Measurements from ENCODE around the gene CEACAM21.
A peak's percentile ranks its signal among the peaks of the same experiment; 100 is the strongest.

Gene CEACAM21

DNA sequence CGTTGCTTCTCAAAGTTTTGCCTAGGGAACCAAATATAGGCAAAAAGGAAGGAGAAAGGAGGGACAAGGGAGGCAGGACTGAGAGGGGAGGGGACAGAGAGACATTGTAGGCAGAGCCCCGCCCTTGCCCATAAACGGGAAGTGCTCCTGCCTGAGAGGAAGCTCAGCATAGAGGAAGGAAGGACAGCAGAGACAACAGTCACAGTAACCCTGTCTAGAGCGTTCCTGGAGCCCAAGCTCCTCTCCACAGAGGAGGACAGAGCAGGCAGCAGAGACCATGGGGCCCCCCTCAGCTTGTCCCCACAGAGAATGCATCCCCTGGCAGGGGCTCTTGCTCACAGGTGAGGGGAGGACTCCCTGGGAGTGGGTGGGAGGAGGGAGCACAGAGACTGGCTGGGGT is at the start of gene CEACAM21:
TSS of gene CEACAM21 (plus strand) at position 169 of the 400 bp plus-strand sequence. CDS start at position 278, 109 bp downstream.
- DNase-seq (ENCODE audit: low read depth): no peak

DNA sequence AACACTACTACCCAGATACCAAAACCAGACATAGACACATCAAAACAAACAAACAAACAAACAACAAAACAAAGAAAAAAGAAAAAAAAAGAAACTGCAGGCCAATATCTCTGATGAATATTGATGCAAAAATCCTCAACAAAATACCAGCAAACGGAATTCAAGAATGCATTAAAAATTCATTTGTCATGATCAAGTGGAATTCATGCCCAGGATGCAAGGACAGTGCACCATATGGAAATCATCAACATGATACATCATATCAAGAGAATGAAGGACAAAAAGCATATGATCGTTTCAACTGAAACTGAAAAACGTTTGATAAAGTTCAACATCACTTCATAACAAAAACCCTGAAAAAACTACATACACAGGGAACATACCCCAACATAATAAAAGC is 48.9 kb upstream of the CEACAM21 start:
- no peak for DNase-seq (ENCODE audit: low read depth)

DNA sequence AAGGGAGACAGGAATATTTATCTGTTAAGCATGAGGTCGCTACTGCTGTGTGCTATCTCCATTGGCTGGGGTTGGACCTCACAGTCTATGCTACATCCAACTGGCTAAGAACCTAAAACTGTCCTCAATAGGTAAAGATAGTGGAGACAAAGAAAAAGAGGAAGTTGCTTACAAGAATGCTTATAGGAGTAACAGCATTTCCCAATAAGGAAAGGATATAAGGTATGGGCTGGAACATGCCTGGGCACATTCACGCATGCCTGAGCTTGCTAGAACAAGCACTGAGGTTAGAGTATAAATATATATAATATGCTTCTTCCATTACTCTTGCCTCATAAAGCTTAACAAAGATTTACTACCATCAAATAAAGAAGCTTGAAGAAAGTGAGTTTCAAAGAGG is 47.9 kb upstream of the CEACAM21 start:
- DNase-seq (ENCODE audit: low read depth): no peak

DNA sequence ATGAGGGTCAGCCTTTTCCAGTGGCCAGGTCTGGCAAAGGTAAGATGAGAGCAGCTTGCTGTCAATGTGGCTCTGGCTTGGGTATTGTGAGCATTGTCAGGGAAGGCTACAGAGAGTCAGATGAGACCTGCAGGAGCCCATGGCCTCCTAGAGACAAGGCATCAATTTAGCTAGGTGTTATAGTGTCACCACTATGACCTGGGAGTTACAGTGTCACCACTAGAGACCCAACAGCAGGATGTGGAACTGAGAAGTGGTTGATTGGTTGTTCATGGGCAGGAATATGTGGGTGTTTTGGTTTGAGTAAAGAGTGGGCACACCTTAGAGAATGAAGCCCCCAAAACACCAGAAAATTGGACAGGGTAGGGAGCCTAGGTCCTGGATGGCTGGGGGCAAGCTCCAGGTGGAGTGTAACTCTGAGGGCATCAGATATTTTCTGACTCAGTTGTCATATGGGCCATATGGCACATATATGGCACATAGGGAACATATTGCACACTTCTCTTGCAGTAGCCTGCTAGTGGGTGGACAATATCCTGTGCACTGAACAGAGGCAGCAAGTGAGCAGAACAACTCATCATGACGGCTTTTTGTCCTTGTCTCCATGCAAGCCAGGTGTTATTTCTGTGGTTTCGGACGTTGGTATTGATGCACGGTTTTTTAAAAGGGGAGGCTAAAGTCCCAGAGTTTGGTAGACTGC is 46.3 kb upstream of the CEACAM21 start:
- DNase-seq (ENCODE audit: low read depth): no peak

DNA sequence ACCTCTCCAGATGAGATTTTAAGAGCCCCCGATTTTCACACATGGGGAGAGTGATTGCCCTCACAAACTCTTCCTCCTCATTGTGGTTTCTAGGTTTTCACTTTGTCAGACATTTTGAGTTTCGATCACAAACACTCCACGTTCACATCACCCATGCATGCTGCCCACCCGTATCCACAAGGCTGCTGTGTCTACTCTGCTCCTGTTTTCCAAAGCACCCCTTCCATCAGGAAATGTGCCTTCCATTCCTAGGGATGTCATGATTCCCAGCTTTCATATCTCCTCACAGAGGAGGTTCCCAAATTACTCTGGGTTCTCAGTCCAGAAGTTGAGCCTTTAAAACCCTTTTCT is 45.8 kb upstream of the CEACAM21 start:
- DNase-seq (ENCODE audit: low read depth): no peak

DNA sequence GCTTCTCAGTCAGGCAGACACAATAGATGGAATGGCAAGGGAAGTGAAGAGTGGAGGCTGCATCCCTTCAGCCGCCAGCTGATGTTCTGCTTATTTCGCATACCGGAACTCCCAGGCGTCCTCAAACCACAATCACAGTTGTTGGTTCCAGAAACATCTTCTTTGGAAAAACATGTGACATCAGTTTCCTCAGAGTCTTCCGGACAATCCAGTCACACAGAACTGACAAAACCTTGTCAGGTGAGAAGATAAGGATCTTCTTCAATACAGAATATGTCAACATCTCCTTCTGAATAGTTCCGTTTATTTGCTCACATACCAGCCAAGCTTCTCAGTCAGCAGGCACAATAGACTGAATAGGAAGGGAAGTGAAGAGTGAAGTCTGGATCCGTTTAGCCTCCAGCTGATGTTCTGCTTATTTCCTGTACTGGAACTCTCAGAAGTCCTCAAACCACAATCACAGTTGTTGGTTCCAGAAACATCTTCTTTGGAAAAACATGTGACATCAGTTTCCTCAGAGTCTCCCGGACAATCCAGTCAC is 45.1 kb upstream of the CEACAM21 start:
- DNase-seq (ENCODE audit: low read depth): no peak

DNA sequence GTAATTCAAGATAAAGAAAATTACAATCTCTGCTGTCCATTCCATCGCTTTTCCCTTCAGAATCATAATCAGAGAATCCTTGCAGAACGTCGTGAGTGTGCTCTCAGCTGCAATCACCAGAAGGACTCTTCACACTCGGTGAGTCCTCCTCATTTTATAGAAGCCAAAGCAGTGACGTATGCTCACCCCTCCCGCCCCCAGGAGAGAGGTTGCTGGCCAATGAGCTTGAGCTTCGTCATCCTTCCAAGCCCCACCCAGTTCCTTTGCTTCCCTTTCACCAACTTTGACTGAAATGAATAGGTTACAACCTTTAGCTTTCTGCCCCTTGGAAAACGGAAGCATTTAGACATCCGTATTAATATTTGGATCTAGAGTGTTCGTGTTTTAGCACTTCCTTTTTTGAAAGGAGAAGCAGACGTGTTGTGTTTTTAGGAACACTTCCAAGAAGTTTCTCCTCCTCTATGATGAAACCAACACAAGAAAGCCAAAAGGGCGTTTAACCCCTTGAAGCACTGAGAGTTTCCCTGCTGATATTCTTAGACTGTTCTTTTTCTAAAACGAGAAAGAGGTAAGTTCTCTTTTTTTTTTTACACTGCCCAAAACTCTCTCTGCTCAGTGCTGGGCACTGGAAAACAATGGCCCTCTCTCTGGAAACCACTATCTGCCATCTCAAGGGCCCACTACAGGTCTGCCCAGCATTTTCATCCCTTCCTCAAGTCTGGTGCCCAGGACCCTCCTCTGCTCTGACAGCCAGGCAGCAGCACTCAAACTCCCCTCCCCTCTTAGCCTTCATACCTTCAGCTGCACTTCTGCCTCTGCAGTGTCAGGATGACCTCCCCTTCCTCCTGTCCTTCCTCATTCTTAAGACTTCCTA is 44.3 kb upstream of the CEACAM21 start:
- peak; percentile 57 for DNase-seq (ENCODE audit: low read depth)

DNA sequence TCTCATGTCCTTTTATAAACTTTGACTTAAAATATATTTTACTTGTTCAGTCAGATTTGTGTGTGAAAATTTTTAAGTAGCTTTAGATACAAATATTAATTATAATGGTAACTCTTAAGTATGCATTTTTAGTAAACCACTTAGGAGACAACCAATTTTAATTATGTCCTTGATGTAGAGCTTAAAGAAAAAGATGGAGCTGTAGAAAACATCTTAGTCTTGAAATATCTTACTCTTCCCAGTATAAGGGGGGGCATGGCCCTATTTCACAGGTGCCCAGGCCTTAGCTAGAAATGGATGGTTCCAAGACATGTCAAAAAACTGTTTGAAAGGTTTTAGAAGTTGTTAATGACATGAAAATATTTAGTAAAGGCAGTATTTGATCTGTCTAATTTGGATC is 43.4 kb upstream of the CEACAM21 start:
- DNase-seq (ENCODE audit: low read depth): no peak

DNA sequence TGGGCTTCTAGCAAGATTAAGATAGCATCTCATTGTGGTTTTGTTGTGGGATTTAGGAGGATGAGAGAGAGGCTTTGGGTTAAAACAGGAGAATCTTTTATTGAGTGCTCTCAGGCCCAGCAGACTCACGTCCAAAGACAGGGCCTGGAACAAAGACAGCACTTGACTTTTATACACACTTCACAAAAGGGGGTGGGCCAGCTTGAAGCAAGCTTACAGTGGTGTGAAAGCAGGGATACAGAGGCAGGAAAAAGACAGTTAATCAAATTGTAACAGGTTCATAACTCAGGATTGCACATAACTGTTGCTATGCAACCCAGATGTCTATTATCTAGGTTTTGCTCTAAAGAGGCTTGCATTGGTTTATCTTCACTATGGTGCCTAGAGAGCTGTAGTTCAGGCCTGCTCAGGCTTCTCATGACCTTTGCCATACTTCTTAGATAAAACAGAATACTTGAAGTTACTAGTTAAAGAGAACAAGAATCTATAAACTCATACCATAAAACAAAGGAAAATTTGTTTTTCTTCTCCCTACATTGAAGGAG is 42.2 kb upstream of the CEACAM21 start:
- DNase-seq (ENCODE audit: low read depth): no peak

DNA sequence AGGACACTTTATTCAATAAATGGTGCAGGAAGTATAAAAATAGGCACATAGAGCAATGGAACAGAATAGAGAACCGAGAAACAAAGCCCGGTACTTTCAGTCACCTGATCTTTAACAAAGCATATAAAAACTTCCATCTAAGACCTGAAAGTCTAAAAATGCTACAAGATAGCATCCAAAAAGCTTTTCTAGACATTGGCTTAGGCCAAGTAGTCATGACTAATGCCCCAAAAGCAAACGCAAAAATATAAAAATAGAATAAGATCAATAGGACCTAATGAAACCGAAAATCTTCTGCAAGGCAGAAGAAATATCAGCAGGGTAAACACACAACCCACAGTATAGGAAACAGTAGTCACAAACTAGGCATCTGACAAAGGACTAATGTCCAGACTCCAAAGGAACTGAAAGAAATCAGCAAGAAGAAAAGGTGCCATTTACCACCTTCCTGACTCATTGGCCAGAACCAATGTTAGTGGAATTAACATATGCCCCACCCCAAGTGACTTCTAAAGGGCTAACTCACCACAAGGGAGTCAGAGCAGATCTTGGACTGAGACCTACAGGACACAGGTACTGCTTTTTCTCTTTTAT is 40.8 kb upstream of the CEACAM21 start:
- DNase-seq (ENCODE audit: low read depth): no peak

DNA sequence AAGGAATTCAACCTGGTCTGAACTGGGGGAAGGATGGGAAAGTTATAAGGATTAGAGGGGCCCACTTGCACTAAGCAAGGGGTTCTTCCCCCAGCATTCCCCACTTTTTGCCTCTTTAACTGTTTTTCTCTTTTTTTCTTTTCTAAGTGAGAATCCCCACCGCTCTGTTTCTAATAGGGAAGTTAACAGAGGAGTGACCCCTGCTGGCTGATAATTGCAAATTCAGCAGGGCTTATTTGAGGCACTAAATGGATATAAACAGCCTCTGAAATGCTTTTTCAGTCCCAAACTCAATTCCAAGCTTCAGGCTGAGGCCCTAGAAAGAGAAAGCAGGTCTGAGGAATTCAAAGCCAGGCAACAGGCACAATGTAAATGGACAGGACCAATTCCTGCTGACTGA is 38.2 kb upstream of the CEACAM21 start:
- no peak for DNase-seq (ENCODE audit: low read depth)

DNA sequence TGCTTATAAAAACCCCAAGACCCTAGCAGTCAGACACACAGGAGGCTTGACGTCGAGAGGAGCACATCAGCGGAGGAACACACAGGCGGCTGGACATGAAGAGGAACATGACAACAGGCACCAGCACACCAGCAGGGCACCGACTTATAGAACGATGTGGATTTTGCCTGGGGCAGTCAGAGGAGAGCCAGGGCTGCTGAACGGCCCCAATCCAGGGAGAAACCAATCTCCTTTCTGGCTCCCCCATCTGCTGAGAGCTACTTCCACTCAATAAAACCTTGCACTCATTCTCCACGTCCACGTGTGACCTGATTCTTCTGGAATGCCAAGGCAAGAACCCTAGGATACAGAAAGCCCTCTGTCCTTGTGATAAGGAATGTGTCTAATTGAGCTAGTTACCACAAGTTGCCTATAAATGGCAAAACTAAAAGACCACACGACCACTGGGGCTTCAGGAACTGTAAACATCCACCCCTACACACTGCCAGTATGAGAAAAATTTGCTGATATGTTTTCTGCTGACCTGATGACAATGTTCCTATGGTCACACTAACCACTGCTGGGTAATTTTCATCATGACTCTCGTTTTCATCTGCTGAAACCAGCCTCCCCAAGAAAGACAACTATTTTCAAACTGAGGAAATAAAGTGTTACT is 35.8 kb upstream of the CEACAM21 start:
- no peak for DNase-seq (ENCODE audit: low read depth)

DNA sequence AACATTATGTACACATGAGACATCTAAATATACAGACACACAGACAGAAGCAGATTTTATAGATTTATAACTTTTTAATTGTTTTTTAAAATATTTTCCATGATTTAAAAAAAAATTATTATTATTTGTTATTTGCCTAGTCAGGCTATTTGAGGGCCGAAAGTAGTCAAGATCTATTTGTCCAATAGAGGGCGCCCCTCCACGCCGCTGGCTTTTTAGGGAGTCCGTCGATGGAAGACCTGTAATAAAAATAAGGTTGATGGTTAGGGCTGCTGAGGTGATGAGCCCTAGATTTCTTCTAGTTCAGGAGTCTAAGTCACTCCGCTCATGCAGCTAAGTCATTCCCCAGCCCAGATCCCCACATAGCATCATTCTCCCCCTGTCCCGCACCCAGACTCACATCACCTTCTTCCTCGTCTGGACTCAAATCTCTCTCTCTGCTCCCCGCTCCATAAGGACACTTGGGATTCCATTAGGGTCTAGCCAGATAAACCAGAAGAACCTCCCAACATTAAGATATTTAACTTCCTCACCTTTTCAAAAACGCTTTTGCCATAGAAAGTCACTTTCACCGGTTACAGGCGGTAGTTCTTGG is 33.9 kb upstream of the CEACAM21 start:
- peak; percentile 73 for DNase-seq (ENCODE audit: low read depth)

DNA sequence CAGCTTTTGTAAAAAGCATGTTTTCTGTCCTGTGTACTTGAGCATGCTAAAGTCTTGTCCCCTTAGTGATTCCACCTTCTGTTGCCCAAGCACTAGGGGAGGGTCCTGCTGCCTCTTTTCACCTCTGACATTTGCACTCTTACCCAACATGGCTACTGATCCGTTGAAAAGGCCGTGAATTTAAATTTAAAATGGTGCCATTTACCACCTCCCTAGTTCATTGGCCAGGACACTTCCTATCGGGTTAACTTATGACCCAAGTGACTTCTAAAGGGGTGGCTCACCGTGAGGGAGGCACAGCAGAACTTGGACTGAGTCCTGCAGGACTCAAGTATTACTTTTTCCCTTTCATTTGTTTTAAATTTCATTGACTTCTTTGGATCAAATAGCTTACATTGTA is 33.3 kb upstream of the CEACAM21 start:
- DNase-seq (ENCODE audit: low read depth): no peak

DNA sequence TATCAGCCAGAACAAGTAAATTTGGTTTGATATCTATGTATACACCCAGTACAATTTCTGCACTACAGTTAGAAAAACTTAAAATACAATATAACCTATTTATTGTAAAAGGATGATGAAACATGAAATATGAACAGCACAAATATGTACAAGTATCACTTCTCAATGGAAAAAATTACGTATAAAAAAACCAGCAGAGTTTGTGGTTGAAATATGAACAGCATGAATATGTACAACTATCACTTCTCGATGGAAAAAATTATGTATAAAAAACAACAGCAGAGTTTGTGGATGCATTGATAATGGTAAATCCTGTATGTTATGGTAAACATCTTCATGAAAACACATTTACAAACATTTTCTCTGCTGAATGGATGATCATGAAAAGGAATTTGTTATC is 32.4 kb upstream of the CEACAM21 start:
- DNase-seq (ENCODE audit: low read depth): no peak

DNA sequence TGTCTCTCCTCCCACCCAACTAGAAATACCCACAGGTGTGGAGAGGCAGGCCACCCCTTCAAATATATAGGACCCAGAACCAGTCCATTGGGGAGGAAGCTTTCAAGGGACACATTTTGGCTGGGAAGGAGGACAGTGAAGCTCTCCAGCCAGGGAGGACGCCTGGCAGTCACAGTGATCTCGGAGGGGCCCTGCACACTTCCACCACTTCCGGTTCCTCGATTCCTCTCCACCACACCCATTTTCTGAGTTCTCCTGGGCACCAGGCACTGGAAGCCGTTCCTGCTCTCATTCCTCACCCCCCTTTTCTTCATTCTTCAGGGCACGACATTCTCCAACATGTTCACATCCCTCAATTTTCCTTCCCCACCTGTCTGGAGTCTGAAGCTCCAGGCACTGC is 30.4 kb upstream of the CEACAM21 start:
- no peak for DNase-seq (ENCODE audit: low read depth)

DNA sequence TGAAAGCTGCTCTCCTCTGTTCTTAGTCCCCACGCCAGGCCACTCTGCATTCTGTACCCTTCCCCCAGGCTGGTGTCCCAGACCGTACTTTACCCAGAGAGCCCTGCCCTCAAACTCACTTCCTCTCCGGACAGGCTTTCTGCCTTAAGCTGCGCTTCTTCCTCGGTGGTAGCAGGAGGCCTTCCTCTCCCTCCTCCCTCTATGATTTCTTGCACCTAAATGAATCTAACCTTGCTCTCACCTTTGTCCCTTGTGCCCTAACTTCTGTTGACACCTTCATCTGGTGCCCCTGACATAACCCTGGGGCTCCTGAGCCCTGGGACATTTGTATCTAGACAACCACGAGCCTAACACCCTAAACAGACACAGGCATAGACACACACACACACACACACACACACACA is 29.6 kb upstream of the CEACAM21 start:
- no peak for DNase-seq (ENCODE audit: low read depth)

DNA sequence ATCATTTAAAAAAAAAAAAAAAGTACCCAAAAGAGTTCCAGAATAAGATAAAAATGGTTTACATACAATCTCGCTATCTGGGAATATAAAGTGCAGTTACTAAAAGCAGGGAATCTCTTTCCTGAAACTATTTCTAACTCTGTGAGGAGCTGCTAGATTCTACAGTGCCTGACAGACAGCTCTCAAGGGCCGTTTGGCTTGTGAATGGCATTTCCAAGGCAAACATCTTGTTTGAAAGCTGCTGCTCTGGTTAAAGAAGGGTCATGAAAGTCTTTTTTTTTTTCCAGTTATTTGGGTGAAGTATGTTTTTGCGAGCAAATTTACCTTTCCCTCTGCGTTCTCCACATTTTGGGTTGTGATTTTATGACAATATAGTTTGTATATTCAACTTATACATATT is 29.0 kb upstream of the CEACAM21 start:
- no peak for DNase-seq (ENCODE audit: low read depth)

DNA sequence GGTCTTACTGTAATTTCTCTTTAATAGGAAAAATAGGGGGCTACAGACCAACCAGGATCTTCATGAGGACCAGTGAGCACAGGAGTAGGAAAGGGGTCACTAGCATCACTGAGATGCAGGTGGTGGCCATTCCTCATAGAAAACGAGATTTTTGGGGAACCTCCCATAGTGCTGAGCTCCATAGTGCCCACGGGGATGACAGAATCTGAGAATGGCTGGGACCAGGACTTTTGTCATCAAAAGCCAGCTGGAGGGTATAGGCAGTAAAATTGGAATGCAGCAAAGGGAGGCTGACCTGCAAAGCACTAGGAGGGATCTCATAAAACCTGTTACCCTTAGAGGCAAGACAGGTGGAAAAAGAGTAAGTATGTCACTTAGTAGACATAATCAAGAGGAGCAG is 28.4 kb upstream of the CEACAM21 start:
- DNase-seq (ENCODE audit: low read depth): no peak

DNA sequence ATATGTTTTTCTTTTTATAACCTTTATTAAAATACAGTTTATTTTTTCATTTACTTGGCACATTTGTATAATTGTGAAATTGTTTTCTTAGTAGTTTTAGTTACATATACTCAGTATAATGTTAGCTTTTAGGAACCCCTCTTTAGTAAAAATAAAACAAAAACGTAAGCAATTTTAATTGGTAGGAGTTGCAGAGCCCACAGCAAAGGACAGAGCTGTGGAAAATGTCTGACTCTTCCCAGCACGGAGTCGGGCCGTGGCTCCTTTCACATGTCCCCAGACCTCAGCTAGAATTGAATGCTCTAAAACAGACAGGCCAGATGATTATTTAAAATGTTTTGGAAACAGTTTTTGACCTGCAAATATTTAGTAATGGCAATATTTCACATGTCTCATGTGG is 27.9 kb upstream of the CEACAM21 start:
- no peak for DNase-seq (ENCODE audit: low read depth)

DNA sequence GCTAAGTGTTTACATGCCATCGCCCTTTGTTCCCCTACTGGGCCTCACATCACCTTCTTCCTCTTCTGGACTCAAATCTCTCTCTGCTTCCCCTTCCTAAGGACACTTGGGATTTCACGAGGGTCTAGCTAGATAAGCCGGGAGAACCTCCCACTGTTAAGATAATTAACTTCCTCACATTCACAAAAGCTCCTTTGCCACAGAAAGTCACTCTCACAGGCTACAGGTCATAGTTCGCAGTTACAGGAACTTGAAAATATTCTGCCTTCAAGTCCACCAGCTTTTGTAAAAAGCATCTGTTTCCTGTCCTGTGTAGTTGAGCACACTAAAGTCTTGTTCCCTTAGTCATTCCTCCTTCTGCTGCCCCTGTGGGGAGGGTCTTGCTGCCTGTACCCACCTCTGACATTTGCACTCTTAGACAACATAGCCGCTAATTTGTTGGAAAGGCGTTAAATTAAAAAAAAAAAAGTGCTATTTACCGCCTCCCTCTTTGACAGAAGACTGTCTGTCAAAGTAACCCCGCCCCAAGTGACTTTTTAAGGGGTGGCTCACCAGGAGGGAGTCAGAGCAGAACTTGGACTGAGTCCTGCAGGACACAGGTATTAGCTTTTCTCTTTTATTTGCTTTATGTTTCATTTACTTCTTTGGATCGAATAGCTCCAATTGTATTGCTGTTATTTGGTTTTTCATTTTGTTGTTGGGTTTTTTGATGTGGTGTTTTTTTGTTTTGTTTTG is 26.8 kb upstream of the CEACAM21 start:
- DNase-seq (ENCODE audit: low read depth): peak; percentile 59
